SK-N-MC (cell line): ENCODE measurements around the gene MOB3A.

ENCODE experiments used
- EZH2 ChIP-seq: fragments of 200-600 bp; sonication (generic); IDR thresholded peaks from one replicate; pipeline ENCODE4 v1.6.1; 2017; ENCODE audit warnings: antibody characterized with exemption
- POLR2AphosphoS5 ChIP-seq: IDR thresholded peaks from 2 replicates; pipeline ENCODE4 v1.6.1; 2012; ENCODE audit warnings: mild to moderate bottlenecking, low read depth, low read length, borderline replicate concordance

DNA sequence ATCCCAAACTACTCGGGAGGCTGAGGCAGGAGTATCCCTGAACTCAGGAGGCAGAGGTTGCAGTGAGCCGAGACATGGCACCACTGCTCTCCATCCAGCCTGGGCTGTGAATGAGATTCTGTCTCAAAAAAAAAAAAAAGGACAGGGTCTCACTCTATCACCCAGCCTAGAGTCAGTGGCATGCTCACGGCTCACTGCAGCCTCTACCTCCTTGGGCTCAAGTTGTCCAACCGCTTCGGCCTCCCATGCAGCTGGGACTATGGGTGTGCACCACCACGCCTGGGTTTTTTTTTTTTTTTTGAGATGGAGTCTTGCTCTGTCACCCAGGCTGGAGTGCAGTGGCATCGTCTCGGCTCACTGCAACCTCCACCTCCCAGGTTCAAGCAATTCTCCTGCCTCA, 59.7 kb downstream of the MOB3A start:
- no peak for TF ChIP-seq POLR2AphosphoS5
- TF ChIP-seq EZH2: no peak
